GF-D8 (cell line): ENCODE data around the gene LDLRAD3.

Source experiments
- DNase-seq: peaks from one replicate; lab custom pipeline; 2025; lab: John Stamatoyannopoulos, UW

The LDLRAD3 gene

DNA sequence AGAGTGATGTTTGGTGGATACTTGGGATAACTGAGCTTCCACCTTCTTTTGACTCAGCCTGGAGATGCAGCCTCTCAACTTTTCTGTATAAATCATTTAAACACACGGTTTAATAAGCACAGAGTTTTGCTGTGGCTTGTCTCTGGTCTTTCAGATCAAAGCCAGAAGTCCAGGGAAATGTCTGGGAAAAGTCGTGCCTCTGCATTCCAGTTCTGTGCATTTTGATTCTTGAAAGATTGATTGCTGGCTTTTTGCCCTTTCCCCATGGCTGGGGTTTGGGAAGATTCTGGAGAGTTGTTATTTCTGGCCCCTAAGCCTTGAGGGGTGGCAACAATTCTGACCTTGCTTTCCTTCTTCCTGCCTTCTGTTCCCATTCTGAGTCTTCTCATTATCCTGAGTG, 191.2 kb downstream of the LDLRAD3 start:
- DNase-seq, result no peak

DNA sequence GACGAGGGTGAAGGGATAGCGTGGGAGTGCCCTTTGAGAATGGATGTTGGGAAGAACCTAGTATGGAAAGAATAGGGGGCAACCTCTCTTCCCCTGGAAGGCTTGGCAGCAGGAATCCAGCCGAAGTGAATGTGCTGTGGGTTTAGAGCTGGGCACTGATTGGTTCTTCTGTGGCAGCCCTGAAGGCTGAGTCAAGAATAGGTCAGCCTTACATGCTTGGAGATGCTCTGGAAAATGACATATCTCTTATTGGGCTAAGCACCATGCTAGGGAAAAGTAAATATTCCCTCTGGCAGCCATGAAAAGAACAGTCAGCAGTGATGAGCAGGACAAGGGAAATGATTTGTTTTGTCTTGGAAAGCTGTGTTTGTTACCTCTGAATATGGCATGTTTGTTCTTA, 195.9 kb downstream of the LDLRAD3 start:
- no peak for DNase-seq

DNA sequence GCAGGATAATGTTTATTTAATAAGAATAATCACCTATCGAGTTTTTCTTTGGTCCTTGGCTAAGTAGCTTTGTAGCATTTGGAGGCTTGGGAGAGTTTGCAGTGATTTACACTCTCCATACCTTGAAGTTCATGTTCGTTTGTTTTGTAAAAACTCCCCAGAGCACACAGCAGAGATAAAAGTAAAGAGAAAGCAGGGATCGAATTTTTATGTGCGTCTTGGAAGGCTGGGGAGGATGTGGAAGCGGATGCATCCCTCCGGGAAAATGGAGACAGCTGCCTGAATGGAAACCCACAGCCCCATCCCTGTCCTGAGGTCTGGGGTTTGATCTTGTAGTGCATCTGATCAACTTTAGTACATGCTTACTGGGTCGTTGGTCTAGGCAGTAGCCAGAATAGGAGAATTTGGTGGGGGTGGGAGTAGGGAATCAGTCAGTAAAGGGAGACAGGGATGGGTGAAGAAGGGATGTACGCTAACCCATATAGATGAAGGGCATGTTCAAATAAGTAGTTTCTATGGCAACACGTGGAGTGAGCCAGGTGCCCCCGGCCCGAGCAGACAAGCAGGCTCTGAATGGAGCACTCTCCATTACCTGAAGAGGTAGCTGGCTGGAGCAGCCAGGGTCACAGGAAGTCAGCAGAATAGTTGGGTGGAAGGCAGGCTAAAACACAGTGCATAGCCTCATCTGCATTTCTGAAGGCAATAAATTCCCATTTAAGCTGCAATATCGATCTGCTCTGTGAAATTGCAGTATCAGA, 197.5 kb downstream of the LDLRAD3 start:
- no peak for DNase-seq

DNA sequence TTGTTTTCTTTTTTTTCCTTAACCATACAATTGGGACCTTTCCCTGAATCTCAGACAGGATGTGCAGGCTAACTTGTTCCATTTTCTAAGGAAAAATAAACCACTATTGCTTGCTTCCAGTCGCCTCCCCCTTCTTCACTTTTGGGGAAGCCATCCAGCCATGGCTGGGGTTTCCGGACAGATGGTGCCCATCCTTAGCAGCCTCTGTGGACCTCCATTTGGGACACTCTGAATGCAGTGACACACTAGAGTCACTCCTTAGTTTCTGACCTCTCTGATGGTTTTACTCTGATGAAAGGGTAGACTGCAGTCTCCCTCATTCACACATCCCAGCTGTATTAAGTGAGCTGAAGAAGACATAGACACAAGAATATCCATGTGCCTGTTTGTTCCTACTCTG, 198.1 kb downstream of the LDLRAD3 start:
- no peak for DNase-seq

DNA sequence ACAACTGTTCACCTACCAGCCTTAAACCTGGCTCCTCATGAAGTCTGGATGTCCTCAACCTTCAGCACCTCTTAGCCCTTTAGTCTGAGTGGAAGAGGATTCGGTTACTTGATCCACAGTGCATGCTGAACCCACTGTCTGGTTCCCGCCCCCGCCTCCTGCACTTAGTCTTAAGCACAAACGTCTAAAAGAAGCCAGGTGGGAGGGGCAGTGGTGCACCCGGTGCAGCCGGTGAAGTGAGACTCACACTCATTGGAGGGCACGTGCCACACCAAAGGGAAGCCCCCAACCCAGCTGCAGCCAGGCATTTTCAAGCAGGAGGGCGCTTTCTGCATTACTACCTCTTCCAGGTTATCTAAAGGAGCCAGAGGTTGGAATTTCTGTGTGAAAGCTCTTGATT, 198.6 kb downstream of the LDLRAD3 start:
- no peak for DNase-seq

DNA sequence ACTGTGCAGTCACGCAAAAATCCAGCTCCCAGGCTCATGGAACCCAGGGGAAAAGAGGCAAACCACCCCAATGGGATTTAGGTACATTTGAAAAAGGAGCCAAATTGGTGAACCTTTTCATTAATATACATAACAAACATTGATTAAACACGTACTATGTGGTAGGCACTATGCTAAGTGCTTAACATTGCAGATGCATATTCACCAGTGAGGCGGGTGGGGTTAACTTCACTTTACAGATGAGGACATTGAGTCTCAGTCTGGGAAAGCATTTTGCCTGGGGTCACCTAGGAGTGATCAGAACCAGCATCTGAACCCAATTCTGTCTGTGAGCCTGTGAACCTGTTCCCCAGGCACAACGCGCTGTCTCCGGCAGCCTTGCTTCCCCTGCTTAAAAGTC, 199.0 kb downstream of the LDLRAD3 start:
- no peak for DNase-seq

DNA sequence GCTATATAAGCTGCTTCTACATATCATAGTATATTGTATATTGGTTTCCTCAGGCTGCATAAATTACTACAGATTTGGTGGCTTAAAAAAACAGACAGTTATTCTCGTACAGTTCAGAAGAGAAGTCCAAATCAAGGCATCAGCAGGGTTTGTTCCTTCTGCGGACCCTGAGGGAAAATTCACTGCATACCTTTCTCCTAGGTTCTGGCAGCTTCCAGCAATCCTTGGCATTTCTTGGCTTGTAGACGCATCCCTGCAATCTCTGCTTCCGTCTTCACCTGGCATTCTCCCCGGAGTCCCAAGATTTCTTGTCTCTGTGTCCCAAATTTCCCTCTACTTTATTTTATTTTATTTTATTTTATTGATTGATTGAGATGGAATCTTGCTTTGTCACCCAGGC, 202.6 kb downstream of the LDLRAD3 start:
- no peak for DNase-seq

DNA sequence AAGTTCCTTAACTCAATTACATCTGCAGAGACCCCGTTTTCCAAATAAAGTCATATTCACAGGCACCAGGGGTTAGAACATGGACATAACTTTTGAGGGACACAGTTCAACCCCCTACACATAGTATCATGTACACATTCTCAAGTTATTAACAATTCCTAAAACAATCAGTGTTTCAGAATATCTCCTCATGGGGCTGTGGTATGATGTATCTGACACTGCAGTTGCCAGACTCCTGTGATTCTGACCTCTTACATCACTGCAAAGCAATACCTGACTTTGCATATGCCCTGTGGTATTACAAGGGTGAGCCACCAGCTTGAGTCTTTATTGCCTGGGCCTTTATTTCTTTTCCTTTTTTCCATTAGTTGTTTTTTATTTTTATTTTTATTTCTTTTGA, 203.6 kb downstream of the LDLRAD3 start:
- DNase-seq, result no peak

DNA sequence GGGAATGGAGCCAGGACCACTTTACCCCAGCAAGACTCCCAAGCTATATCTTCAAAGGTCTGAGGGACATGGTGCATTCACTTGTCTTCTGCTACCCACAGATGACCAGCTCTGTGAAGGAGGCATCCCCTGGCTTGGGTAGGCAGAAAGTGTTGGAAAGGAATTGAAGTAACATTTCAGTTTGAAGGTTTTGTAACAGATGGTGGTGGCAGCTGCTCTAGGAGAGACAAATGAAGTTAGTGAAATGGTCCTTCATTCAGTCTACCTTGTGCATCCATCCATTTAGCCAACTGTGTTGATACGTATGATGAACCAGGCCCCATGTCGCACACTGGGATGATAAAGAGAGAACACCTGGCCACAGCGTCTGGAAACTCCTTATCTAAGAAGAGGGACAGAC, 204.8 kb downstream of the LDLRAD3 start:
- DNase-seq, result no peak

DNA sequence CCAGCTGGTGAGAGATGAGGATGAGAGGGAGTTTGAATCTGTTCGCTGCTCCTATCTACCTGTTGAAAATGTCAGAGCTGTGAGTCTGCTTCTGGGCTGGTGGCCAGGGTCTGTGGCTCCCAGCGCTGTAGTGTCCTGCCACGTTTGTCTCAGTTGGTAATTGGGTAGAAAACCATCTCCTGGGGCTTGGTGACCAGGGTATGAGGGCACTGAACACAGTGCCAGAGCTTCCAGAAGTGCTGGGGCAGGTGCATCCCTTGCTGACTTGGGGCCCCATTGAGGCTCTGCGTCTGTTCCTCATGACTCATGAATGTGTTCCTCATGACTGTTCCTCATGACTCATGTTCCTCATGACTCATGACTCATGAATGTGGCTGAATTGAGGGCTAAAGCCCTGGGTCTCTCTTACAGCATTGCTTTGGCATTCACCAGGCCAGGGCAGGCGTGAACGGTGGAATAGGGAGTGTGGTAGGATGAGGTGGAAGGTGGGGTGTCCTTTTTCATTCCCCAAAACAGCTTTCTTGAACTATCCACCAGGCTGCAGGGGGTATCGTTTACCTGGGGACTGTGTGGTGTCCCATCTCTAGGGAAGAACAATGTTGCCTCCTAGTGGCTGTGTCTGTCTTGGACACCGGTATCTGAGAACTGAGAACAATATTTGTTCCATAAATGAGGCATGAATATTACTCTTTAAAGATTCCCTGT, 205.8 kb downstream of the LDLRAD3 start:
- DNase-seq, result no peak

DNA sequence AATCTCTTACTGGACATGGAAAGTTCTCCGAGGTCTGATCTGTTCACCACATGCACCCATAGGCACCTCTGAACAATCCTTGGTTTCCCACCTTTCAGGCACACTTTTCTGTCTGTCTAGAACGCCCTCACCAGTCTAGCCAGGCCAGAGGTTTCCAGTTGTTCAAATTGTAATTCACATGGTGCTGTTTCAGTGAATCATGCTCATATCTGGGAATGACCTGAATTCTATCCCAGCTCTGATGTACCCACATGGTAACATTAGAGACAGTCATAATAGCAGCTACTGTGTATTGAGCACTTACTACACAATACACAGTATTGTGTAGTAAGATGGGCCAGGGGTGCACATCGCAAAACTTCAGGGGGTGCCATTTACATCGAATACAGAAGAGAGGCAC, 207.1 kb downstream of the LDLRAD3 start:
- no peak for DNase-seq

DNA sequence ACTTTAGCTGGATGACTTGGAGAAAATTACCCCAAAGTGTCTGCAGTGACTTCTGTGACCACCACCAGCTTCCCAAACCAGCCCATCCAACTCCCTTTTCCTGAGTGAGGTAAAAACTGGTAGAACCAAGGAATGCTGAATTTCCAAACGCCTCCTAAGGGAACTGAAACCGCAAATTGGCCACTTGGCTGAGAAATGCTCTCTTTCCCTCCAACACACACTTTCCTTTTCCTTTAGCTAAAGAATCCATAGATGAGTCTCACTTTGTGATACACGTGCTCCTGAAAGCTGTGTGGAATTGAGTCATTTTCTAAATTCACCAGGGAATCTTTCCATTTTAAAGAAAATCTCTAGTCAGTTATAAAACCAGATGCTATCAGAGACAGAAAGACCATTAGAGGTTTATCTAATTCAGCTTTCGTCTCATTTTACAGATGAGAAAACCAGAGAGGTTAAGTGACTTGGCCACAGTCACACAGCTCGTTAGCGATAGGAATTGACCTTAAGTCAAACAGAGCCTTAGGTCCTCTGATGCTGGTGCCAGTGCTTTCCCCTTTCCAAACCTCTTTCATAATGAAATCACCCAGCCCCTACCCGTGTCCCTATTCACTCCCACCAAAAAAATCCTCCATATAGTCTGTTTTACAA, 208.2 kb downstream of the LDLRAD3 start:
- DNase-seq, result no peak

DNA sequence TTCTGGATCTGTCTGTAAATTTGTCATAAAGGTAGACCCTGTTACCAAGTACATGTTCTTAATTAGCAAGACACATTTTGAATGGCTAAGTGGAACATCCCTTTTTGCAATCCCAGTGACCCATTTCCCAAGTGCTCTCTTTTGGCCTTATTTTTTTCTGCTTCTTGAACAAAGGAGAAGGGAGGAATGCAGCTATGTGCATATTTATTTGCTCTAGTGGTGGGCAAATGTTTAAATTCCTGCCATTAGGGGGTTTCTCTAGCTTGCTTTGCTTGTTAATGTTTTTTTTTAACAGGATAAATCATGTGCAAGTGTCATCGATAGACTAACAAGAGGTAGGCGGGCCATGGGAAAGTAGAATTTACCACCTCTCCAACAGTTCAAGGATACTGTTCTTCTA, 209.7 kb downstream of the LDLRAD3 start:
- no peak for DNase-seq

DNA sequence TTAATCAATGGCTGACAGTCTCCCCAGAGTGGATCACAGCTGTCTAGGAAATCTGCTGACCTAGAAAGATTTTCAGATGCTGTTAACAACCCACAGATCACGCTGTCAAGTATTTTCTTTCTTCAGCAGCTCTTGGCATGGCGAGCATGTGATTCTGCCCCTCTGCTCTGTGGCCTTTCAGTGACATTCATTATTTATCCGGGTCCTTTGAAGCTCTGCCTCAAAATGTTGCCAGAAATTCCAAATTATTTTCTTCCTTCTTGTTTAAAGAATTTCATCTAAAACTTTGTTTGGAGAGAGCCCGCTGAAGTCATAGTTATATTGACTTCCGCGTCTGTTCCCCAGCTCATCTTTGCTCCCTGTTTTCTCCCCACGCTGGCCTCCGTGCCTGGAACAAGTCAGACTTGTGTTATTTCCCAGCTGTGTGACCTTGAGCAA, 211.3 kb downstream of the LDLRAD3 start:
- no peak for DNase-seq

DNA sequence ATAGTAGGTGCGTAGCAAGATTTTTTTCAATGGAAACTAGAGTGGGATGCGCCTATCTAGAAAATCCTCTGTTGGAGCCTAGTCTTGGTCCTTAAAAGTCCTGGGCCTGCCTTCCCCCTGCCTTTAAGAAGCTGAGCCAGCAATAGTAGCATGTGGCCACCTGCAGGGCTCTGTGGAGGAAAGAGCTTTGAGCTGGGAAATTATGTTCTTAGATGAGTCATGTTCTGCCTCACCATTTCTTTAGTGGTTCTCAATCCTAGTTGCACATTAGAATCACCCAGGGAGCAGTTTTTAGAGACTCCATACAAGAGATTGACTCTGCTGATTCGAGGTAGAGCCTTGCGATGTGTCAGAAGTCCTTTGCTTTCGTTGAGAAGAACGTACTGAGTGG, 211.9 kb downstream of the LDLRAD3 start:
- no peak for DNase-seq

DNA sequence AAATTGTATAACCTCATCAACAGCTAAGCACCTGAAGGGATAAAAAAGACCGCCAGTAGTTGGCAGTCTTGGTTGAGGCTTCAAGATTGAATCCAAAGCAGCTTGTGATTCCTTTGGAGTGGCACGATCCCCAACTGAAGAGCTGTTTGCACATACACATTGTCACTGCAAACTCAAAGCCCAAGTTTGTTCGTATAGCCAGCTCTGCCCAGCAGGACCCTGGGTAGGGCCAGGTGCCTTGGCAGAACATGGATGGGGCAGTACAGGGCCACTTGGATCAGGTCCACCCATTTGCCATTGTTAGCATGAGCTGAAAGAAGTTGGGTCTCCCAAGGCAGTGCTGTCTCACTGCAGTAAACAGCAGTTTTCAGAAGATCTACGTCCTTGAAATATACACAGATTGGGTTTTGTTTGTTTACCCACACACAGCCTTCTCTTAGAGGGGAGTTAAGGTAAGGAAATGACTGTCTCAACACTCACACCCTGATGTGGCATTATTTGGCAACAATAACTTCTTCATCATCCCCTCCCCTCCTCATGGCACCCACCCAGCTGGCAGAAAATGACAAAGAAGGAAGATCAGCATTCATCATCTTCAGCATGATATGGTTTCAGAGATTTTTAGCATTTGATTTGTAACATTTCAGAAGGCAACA, 212.4 kb downstream of the LDLRAD3 start:
- no peak for DNase-seq

DNA sequence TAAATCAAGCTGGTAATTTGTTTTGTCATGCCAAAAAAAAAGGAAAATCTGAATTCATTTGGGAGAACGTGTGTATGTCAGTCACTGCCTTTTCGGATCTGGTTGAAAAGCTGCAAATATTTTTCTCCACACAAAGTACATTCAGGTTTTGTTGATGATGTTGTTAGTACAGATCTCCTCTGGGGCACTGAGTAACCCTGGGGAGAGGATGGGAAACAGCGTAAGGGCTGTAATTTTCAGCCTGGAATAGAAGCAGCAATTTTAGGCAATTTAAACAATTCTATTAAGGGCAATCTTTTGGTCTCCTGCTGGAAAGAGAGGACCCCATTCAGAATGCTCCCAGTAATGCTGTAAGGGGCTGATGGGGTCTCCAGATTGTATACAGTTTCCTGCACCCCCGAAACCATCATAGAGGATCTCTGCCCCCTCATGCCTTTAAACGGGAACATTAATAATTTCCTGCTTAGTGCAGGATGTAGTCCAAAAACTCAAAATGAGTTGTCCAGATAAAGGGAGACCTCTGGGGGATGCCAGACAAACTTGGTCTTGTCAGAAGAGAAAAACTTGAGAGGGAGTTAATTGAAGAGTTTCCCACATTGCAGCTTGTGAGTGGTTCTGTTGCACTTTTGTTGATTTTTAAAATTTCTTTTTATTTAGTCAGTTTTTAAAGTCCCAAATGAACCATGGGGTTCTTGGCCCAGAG, 213.1 kb downstream of the LDLRAD3 start:
- DNase-seq, result no peak

DNA sequence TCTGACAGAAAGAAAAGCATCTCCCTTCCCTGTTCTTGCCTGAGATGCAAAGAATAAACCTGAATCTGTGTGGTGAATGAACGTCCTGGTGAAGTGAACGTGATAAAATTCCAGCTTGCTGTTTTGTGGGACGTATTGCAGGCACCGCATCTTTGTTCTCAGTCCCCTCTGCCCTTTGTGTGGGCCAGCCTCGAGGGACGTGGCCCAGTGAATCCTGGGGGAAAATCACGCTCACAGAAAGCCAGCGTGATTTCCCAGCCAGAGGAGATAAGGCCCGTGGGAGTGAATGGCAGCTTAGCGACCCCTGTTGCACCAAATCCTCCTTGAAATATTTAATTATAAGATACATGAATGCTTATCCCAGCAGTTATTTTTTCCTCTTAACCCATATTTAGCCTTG, 216.2 kb downstream of the LDLRAD3 start:
- DNase-seq, result no peak

DNA sequence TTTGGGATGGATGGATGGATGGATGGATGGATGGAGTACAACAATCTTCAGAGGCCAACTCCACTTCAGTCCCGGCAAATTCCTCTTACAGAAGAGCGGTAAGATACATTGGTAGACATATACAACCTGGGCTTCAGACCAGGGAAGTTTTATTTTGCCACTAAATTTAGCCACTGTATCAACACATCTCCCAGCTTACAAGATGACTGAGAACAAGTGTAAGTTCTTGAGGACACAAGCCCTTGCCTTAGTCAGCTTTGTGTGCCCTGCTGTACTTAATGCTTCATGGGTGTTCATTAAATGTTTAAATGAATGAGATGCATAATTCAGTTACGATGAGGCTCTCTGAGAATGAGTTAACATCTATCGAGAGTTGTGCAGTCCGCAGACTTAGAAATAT, 217.7 kb downstream of the LDLRAD3 start:
- DNase-seq, result no peak

DNA sequence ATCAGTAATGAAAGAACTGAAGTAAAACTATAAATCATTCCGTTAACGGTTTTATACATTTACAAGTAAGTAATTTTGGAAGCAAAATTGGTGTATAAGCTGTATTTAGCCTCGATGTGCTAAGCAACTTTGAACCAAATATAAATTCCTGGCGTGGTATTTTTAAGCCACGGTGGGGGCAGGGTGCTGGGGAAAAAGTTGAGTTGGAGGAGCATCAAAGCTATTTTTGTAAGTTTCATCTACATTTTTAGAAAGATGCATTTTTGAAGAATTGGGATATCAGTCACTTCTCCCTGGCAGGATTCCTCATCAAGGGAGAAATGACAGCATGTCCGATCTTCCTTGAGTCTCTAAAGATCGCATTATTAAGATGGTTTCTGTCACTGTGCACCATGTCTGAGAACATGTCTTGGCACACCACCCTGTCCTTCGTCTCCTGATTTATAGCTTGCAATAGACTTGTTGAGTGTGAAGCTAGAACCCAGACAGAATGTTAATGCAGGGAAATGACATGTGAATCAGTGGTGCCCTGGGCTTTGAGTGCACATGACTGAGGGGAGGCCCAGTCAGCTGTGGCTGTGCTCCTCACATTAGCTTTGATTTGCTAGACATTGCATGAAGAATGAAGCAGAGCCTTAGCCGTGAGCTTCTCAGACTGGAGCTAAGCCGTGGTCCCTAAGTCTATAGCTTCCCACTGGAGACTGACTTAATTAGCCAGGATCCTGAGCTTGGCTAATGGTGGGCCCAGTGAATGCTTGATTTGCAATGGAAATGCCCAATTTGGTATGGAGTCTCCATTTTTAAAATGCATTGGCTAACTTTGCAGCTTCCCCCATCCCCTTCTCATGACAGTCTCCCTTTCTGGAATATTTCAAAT, 218.4 kb downstream of the LDLRAD3 start:
- DNase-seq, result no peak

DNA sequence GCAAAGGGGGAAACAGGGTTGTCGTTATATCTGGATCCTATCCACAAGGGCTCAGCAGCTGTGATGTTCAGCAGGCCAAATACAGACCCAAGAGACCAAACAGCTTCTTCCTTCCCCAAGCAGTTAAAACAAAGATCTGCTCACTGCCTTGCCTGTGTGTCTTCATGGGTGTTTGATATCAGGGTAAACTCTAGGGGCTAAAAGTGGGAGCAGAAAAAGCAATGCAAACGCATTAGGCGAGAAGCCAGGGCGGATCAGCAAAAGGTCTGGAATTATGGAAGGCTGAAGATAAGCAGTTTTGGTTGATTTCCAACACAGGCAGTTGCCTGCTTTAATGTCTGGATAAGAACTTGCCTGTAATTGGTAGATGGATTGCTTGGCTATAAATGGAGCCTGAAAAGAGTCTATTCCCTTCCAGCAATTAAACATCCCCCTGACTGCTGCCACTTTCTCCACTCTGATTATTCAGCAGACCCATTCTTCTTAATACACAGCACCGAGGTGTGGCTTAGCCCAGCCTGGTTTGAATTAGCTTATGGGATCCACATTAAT, 219.1 kb downstream of the LDLRAD3 start:
- no peak for DNase-seq
